H1 (cell line): ENCODE measurements around the gene ZBTB45. TPM values are rescaled to one million over a fixed set of nuclear protein-coding genes. Genes with fewer than 3 reads are reported as not detected.

Experiments
- CTCF ChIA-PET: fragments of 300-600 bp; sonication (Branson Sonifier 250); formaldehyde crosslinking; loops from one replicate; lab custom pipeline; 2021; ENCODE audit not compliant: partially characterized antibody; lab: Charles Lee
- POLR2A ChIA-PET: fragments of 300-600 bp; sonication (Branson Sonifier 250); formaldehyde crosslinking; loops from one replicate; lab custom pipeline; 2021; ENCODE audit warnings: inconsistent platforms; ENCODE audit not compliant: partially characterized antibody; lab: Charles Lee
- DNase-seq, 2 experiments: peaks; one replicate each; pipeline versions ENCODE4 v3.0.0 to v3.0.0-alpha.2; 2010 to 2022; ENCODE audit warnings: low spot score in 2 of 2, low read depth in 1 of 2, mixed read lengths in 1 of 2
- FAIRE-seq: peaks from 2 replicates; lab custom pipeline; 2011; peaks lifted over from hg19 to GRCh38; lab: Jason Lieb, UNC
- H2AFZ ChIP-seq: 2 replicates; pipeline ENCODE4 v1.8.1; 2012; ENCODE audit warnings: low read length, inconsistent platforms
- H2AK5ac ChIP-seq: 2 replicates; pipeline ENCODE4 v1.6.1; 2013; ENCODE audit warnings: low read depth, low read length
- H2BK120ac ChIP-seq: replicated peaks from 2 replicates; pipeline ENCODE3; 2013; ENCODE audit warnings: low read depth, low read length, inconsistent platforms
- H2BK12ac ChIP-seq: 2 replicates; pipeline ENCODE4 v1.6.1; 2013; ENCODE audit warnings: low read depth, low read length
- H2BK15ac ChIP-seq: 2 replicates; pipeline ENCODE4 v1.6.1; 2013; ENCODE audit warnings: low read length
- H2BK20ac ChIP-seq: 2 replicates; pipeline ENCODE4 v1.6.1; 2013; ENCODE audit warnings: low read length
- H2BK5ac ChIP-seq: 2 replicates; pipeline ENCODE4 v1.6.1; 2013; ENCODE audit warnings: low read depth, low read length
- H3K14ac ChIP-seq: 2 replicates; pipeline ENCODE4 v1.6.1; 2013; ENCODE audit warnings: inconsistent platforms; ENCODE audit not compliant: insufficient read length
- H3K18ac ChIP-seq: 2 replicates; pipeline ENCODE4 v1.6.1; 2013; ENCODE audit warnings: low read length; ENCODE audit errors: extremely low read depth
- H3K23ac ChIP-seq: 2 replicates; pipeline ENCODE4 v1.6.1; 2013; ENCODE audit warnings: inconsistent platforms; ENCODE audit not compliant: insufficient read length
- H3K23me2 ChIP-seq: 2 replicates; pipeline ENCODE4 v1.6.1; 2013; ENCODE audit warnings: low read depth, low read length
- H3K27ac ChIP-seq: 2 replicates; pipeline ENCODE4 v1.6.1; 2011; ENCODE audit warnings: low read depth, low read length, inconsistent platforms
- H3K27me3 ChIP-seq, 4 experiments: replicated peaks in 1 of 4; 1 replicate in 1 of 4; 2 replicates in 3 of 4; pipeline versions ENCODE4 v1.6.1 to v1.8.1; 2011 to 2013; ENCODE audit warnings: low read length in 3 of 4, mild to moderate bottlenecking in 3 of 4, inconsistent platforms in 2 of 4, mixed read lengths in 2 of 4, moderate library complexity in 1 of 4; ENCODE audit not compliant: control insufficient read depth in 3 of 4, insufficient read depth in 3 of 4; ENCODE audit errors: extremely low read depth in 1 of 4
- H3K36me3 ChIP-seq, 4 experiments: 2 replicates each; pipeline versions ENCODE4 v1.6.1 to v1.8.1; 2011 to 2013; ENCODE audit warnings: mild to moderate bottlenecking in 4 of 4, low read length in 3 of 4, moderate library complexity in 2 of 4, control low read depth in 1 of 4, inconsistent platforms in 1 of 4; ENCODE audit not compliant: insufficient read depth in 4 of 4, control insufficient read depth in 2 of 4
- H3K4ac ChIP-seq: replicated peaks from 2 replicates; pipeline ENCODE3; 2013; ENCODE audit warnings: low read length, low read depth, mixed read lengths, inconsistent platforms; ENCODE audit not compliant: insufficient read length
- H3K4me1 ChIP-seq, 4 experiments: replicated peaks in 1 of 4; 1 replicate in 1 of 4; 2 replicates in 3 of 4; pipeline versions ENCODE4 v1.6.1 to v1.8.1; 2011 to 2013; ENCODE audit warnings: low read length in 3 of 4, inconsistent platforms in 2 of 4, mixed read lengths in 1 of 4; ENCODE audit not compliant: insufficient read depth in 4 of 4, control insufficient read depth in 3 of 4
- H3K4me2 ChIP-seq, 2 experiments: 2 replicates each; pipeline versions ENCODE4 v1.6.1 to v1.8.1; 2011 to 2013; ENCODE audit warnings: low read depth in 2 of 2, low read length in 2 of 2, control low read depth in 1 of 2, inconsistent platforms in 1 of 2, mild to moderate bottlenecking in 1 of 2; ENCODE audit not compliant: insufficient read depth in 1 of 2
- H3K4me3 ChIP-seq, 4 experiments: fragments of 200-600, 300-600 bp in 1 of 4; sonication (generic), shearing (Covaris generic), sonication (Bioruptor Twin) in 1 of 4; 2 replicates each; pipeline versions ENCODE4 v1.5.1 to v1.8.1; 2011 to 2016; ENCODE audit warnings: low read length in 4 of 4, low read depth in 3 of 4, control low read depth in 2 of 4, inconsistent platforms in 2 of 4, mild to moderate bottlenecking in 2 of 4, mixed read lengths in 1 of 4, moderate library complexity in 1 of 4; ENCODE audit not compliant: insufficient read depth in 2 of 4; ENCODE audit errors: extremely low read depth in 1 of 4
- H3K56ac ChIP-seq: replicated peaks from 2 replicates; pipeline ENCODE3; 2013; ENCODE audit warnings: low read depth, mild to moderate bottlenecking, mixed read lengths, low read length, inconsistent platforms; ENCODE audit not compliant: insufficient read length
- H3K79me1 ChIP-seq: 2 replicates; pipeline ENCODE4 v1.6.1; 2013; ENCODE audit warnings: low read depth, low read length, control low read depth
- H3K79me2 ChIP-seq, 2 experiments: 2 replicates each; pipeline versions ENCODE4 v1.6.1 to v1.8.1; 2012 to 2013; ENCODE audit warnings: low read length in 2 of 2, mild to moderate bottlenecking in 2 of 2, inconsistent platforms in 1 of 2; ENCODE audit not compliant: insufficient read depth in 2 of 2, control insufficient read depth in 1 of 2
- H3K9ac ChIP-seq, 4 experiments: replicated peaks in 1 of 4; 1 replicate in 1 of 4; 2 replicates in 3 of 4; pipeline versions ENCODE4 v1.6.1 to v1.8.1; 2011 to 2013; ENCODE audit warnings: low read depth in 3 of 4, low read length in 3 of 4, control low read depth in 2 of 4, mild to moderate bottlenecking in 2 of 4, moderate library complexity in 2 of 4, inconsistent platforms in 1 of 4; ENCODE audit errors: extremely low read depth in 1 of 4
- H3K9me3 ChIP-seq, 2 experiments: 2 replicates each; pipeline versions ENCODE4 v1.6.1 to v1.8.1; 2012 to 2013; ENCODE audit warnings: mild to moderate bottlenecking in 2 of 2, moderate library complexity in 2 of 2, control low read depth in 1 of 2, inconsistent platforms in 1 of 2, low read depth in 1 of 2, low read length in 1 of 2, mixed read lengths in 1 of 2; ENCODE audit not compliant: insufficient read depth in 2 of 2
- H4K20me1 ChIP-seq, 2 experiments: replicated peaks in 1 of 2; 2 replicates each; pipeline versions ENCODE3 to v1.8.1; 2011 to 2013; ENCODE audit warnings: inconsistent platforms in 2 of 2, low read length in 2 of 2, mild to moderate bottlenecking in 1 of 2; ENCODE audit not compliant: insufficient read depth in 2 of 2, control insufficient read depth in 1 of 2
- H4K5ac ChIP-seq: 2 replicates; pipeline ENCODE4 v1.6.1; 2013; ENCODE audit warnings: low read length, low read depth, mixed read lengths, inconsistent platforms; ENCODE audit not compliant: insufficient read length
- H4K8ac ChIP-seq: 2 replicates; pipeline ENCODE4 v1.8.0; 2013; ENCODE audit warnings: mild to moderate bottlenecking, moderate library complexity, low read length, inconsistent platforms; ENCODE audit not compliant: insufficient read depth; ENCODE audit errors: extremely low read depth
- H4K91ac ChIP-seq: replicated peaks from 2 replicates; pipeline ENCODE3; 2013; ENCODE audit warnings: low read length, mixed read lengths, inconsistent platforms; ENCODE audit not compliant: insufficient read length
- ATF2 ChIP-seq: IDR thresholded peaks from 2 replicates; pipeline ENCODE4 v1.6.1; 2012; ENCODE audit warnings: low read length, inconsistent platforms
- JUND ChIP-seq: IDR thresholded peaks from 2 replicates; pipeline ENCODE4 v1.6.1; 2011; ENCODE audit warnings: mild to moderate bottlenecking, improper control_type of control experiment, low read length
- MAX ChIP-seq: IDR thresholded peaks from 2 replicates; pipeline ENCODE4 v1.6.1; 2012; ENCODE audit warnings: inconsistent platforms
- SAP30 ChIP-seq: fragments of 300-600 bp; sonication (generic); IDR thresholded peaks from 2 replicates; pipeline ENCODE4 v1.7.1; 2012; ENCODE audit warnings: low read length, moderate library complexity, mild to moderate bottlenecking, inconsistent platforms; ENCODE audit not compliant: insufficient read depth, insufficient replicate concordance
- YY1 ChIP-seq: IDR thresholded peaks from 2 replicates; pipeline ENCODE4 v1.6.1; 2011; ENCODE audit warnings: low read depth, mild to moderate bottlenecking, low read length
- WGBS, 2 experiments: shearing (Covaris generic) in 1 of 2; methylation state at CpG; one replicate each; pipeline versions ENCODE4 v1.1.6 to v1.1.7; 2013 to 2015; ENCODE audit warnings: low lambda C conversion rate in 2 of 2, mixed read lengths in 2 of 2, inconsistent platforms in 1 of 2, low coverage in 1 of 2, missing lambda C conversion rate in 1 of 2; ENCODE audit not compliant: insufficient replicate concordance in 2 of 2, insufficient coverage in 1 of 2, insufficient read length in 1 of 2; ENCODE audit errors: extremely low coverage in 1 of 2, missing lambda C conversion rate in 1 of 2; 5-methylcytosine and 5-hydroxymethylcytosine counted together
- polyA plus RNA-seq, 7 experiments: library from polyadenylated mRNA; depleted of rRNA in 3 of 7; stranded (reverse) in 5 of 7; unstranded in 2 of 7; fragments of >200 nt in 5 of 7; fragments of 200-250 nt in 2 of 7; gene quantifications; 1 replicate in 5 of 7; 2 replicates in 1 of 7; 4 replicates in 1 of 7; pipeline versions ENCODE4 v1.2.1 to v1.2.3, GENCODE V29; 2011 to 2013; ENCODE audit warnings: missing spikeins in 2 of 7, mixed read lengths in 2 of 7
- total RNA-seq: library from RNA; stranded (reverse); fragmentation: NEBNext Ultra II Directional; extraction: Animal tissue kit (Norgen Biotek cat#: 25700); gene quantifications from 2 replicates; pipeline ENCODE4 v1.2.1, GENCODE V29; 2021

ZBTB45 gene
- total and polyA plus RNA-seq, 2 of the 8 experiments (the other 6 are each of a cell fraction or from before 2014, with no cell fraction given) = 16.9 to 17.2 TPM

- H3K27me3 ChIP-seq = peaks cover 0 to 3% (median 0%) of the 10 kb centered on the region in 4 experiments; a peak in 3 of 7 replicates
- CTCF ChIA-PET = interaction anchor here (0.7 to 1.3 kb wide), 3 partner anchors 25 to 48 kb away, joined by 3 to 4 read pairs (median 3); no protein-coding TSS in a partner anchor
- peaks cover 4 to 6% of the 10 kb centered on the region in 2 experiments for H4K20me1 ChIP-seq
- H4K5ac ChIP-seq = no peak overlapping the region
- H2BK5ac ChIP-seq = no peak overlapping the region
- peaks cover 0 to 6% (median 5%) of the 10 kb centered on the region in 4 experiments; a peak in 6 of 7 replicates for H3K4me1 ChIP-seq
- peak overlapping the region; percentile 88 to 94 for H3K4me2 ChIP-seq
- DNase-seq = no peak
- no peak overlapping the region for H2BK15ac ChIP-seq
- H2BK20ac ChIP-seq = no peak overlapping the region
- peak overlapping the region in 1 of 4 experiments; percentile 16; a peak in 4 of 7 replicates for H3K9ac ChIP-seq
- no peak overlapping the region for H4K91ac ChIP-seq
- peaks cover 2 to 7% (median 4%) of the 10 kb centered on the region in 4 experiments; a peak in 5 of 8 replicates for H3K36me3 ChIP-seq
- TF ChIP-seq JUND = no peak
- TF ChIP-seq YY1 = 0 out of 2 replicates have a peak, but pooled peaks have one; percentile 11
- no peak for TF ChIP-seq MAX
- 0 out of 2 replicates have a peak, but pooled peaks have one; percentile 11 for TF ChIP-seq ATF2
- TF ChIP-seq SAP30 = peak; percentile 47
- TF ChIP-seq, all 59 proteins: peak for 3
- Histone ChIP-seq H3K23ac (no peak overlapping the region), H2BK12ac (no peak overlapping the region), H4K8ac (no peak overlapping the region), H3K4ac (no peak overlapping the region), H3K27ac (no peak overlapping the region), H3K18ac (no peak overlapping the region; the same call in 1 of the 2 replicates), H2BK120ac (no peak overlapping the region), H3K56ac (no peak overlapping the region), H3K9me3 (no peaks in the 10 kb centered on the region), H3K79me2 (no peaks in the 10 kb centered on the region), H3K4me3 (peak overlapping the region; percentile 42 to 76 (median 70)), H3K23me2 (peaks cover 14% of the 10 kb centered on the region), H2AK5ac (no peak overlapping the region), H3K79me1 (no peaks in the 10 kb centered on the region), H2AFZ (peak overlapping the region; percentile 48; the same call in 1 of the 2 replicates), H3K14ac (no peak overlapping the region)
- POLR2A ChIA-PET = interaction anchor here (0.6 to 1.9 kb wide), 7 partner anchors 9 to 243 kb away, joined by 3 to 10 read pairs (median 4); partner anchors contain the start of genes ZNF324, ZNF324B and ZSCAN22
- no peak for FAIRE-seq
- 26% methylated on average over 25 of the region's 27 CpGs; no CpG with 5 or more reads in 1 of the 2 experiments for WGBS, 2 experiments
Measured at GRCh38 chr19:58474997-58475713, 44.5 kb downstream of the ZBTB45 start.
